ENCODE data around the gene EPB41L4B.

Gene EPB41L4B

DNA sequence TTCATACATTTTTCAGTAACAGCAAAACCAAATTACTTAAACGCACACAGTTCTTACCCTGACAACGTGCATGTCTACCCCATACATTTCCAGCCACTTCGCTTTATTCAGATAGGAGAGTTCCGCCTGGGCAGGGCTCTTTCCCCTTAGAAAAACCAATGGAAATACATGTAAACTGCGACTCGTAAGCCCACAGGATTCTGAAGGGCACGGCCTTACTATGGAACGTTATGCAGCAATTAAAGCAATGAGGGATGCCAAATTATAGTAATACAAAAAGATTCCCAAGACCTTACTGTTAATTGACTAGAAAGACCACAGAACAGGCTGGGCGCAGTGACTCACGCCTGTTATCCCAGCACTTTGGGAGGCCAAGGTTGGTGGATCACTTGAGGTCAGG lies 64.5 kb downstream of the EPB41L4B start:
- TF ChIP-seq, protein P1, sequence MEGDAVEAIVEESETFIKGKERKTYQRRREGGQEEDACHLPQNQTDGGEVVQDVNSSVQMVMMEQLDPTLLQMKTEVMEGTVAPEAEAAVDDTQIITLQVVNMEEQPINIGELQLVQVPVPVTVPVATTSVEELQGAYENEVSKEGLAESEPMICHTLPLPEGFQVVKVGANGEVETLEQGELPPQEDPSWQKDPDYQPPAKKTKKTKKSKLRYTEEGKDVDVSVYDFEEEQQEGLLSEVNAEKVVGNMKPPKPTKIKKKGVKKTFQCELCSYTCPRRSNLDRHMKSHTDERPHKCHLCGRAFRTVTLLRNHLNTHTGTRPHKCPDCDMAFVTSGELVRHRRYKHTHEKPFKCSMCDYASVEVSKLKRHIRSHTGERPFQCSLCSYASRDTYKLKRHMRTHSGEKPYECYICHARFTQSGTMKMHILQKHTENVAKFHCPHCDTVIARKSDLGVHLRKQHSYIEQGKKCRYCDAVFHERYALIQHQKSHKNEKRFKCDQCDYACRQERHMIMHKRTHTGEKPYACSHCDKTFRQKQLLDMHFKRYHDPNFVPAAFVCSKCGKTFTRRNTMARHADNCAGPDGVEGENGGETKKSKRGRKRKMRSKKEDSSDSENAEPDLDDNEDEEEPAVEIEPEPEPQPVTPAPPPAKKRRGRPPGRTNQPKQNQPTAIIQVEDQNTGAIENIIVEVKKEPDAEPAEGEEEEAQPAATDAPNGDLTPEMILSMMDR (IDR thresholded peaks at IDR 0.05; ENCODE audit: low read depth, low read length): no peak

DNA sequence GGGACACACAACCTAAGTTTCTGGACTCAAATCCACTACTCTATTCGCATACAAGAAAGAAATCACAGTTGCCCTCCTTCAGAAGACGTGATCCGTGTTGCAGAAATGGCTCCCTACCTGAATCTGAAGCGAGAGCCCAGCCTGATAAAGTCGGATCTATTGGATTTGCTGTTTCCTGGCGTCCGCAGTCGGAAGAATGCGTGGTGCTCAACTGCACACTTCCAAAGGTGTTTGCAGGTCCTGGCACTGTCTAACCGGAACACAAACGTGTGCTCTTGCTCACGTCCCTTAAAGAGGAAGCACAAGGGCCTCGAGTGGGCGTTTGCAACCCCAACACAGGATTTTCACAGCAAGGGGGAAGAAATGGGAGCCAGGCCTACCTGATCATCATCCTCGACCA lies 65.5 kb downstream of the EPB41L4B start:
- TF ChIP-seq, protein P1 (IDR thresholded peaks at IDR 0.05; ENCODE audit: low read depth, low read length): no peak
- H3K4me3 ChIP-seq (ENCODE audit: low read depth, low read length): no peak overlapping the region

More for the DNA sequence above, 64.5 kb downstream of the EPB41L4B start:
- no peak overlapping the region for H3K4me3 ChIP-seq (ENCODE audit: low read depth, low read length)

DNA sequence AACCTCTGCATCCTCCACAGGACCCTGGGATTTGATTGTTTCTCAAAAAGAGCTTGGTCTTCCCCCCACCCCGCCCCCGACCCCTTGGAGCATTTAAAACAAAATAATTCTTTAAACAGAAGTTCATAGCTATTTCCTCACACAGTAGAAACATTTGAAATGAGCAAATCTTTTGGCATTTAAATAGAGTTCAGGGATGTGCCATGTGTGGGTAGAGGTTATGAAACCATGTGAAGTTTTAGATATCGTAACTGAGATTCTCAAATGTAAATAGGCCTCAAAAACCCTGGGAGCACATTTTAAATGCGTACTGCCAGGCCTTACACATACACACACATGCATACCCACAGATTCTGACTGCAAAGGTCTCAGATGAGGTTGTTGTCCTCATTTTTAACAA lies 66.5 kb downstream of the EPB41L4B start:
- TF ChIP-seq, protein P1 (IDR thresholded peaks at IDR 0.05; ENCODE audit: low read depth, low read length): no peak
- no peak overlapping the region for H3K4me3 ChIP-seq (ENCODE audit: low read depth, low read length)

DNA sequence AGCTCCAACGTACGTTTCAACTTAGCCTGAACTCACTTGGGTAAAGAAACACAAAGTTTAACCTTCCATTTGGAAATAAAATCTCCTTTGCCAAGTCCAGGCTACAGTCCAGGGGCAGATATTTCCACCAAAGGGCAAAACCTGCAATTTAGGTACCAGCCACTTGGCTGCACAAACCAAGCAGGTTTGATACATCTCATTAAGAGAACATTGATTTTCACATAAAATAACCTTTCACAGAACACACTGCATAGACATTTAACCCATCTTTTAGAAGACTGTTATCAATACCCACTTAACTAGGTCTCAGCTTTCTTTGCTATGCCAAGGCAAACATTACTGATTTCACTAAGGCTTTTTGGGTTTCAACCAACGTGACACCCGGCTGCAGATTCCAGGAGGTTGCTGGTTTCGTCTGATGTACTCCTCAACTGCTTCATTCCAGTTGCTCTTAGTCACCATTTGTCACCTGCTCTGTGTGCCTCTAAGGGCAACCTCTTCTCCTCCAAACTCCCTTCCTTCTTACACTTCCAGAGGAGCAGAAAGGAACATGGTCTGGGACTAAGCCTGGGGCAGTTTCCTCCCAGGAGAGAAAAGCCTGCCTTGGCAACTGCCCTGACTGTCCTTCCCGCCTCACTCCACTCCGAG lies 67.1 kb downstream of the EPB41L4B start:
- no peak overlapping the region for H3K4me3 ChIP-seq (ENCODE audit: low read depth, low read length)
- TF ChIP-seq, protein P1 (IDR thresholded peaks at IDR 0.05; ENCODE audit: low read depth, low read length): no peak

DNA sequence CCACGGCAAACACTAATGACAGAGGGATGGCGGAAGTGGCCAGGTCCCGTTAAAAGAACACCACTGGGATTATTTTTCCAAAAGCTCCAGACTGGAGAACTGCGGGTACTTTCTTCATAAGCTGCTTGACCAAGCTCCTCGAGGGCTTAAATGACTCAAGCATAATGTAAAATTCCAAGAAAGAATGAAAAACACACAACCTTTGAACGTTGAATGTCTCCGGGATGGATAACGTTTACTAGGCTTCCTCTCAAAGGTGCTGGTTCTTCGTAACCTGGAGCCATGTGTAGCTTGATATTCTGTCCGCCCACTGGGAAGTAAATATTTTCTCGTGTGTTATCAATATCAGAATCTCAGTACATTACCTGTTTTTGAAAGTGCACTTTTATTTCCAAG lies 67.6 kb downstream of the EPB41L4B start:
- H3K4me3 ChIP-seq (ENCODE audit: low read depth, low read length): no peak overlapping the region
- TF ChIP-seq, protein P1 (IDR thresholded peaks at IDR 0.05; ENCODE audit: low read depth, low read length): no peak

DNA sequence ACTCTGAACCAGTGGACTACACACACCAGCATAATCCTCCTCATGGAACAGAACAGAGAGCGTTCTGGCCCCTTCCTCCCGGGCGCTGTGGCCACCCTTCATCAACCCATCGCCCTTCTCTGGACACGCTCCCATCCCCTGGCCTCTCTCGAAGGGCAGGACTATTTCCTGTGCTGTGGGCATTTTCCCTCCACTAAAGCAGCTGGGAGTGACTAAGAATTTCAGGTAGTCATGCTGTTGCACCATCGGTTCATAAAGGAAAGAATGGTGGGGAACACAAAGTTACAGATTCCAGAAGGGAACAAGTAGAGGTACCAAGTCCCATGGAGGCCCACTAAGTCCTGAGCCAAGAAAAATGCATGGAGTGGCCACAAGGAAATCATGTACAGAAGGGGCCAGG lies 68.6 kb downstream of the EPB41L4B start:
- H3K4me3 ChIP-seq (ENCODE audit: low read depth, low read length): no peak overlapping the region
- TF ChIP-seq, protein P1 (IDR thresholded peaks at IDR 0.05; ENCODE audit: low read depth, low read length): no peak

DNA sequence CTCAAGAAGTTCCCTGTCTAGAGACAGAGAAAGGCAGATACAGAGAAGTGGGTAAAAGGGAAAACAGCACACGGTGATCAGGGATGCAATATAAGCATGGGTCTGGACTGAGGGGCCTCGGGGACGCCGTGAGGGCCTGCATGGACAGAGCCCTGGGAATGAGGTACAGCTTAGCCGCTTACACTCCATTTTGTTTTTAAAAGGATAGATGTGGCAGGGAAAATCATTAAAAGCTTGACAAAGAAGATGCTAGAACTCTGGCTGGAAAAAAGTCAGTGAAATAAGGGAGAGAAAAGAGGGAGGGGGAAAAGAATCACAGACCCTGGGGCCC lies 69.1 kb downstream of the EPB41L4B start:
- TF ChIP-seq, protein P1 (IDR thresholded peaks at IDR 0.05; ENCODE audit: low read depth, low read length): no peak
- no peak overlapping the region for H3K4me3 ChIP-seq (ENCODE audit: low read depth, low read length)
